HG03159 (cell line): ENCODE data around the gene BHLHE41.

Source experiments
- ATAC-seq: cut with Tn5 transposase; IDR thresholded peaks from one replicate; pipeline ENCODE4 v1.9.1; 2021; ENCODE audit warnings: mild to moderate bottlenecking, moderate library complexity; ENCODE audit not compliant: unreplicated experiment

BHLHE41 gene

GRCh38 chr12:26116829-26117715, 7.8 kb downstream of the BHLHE41 start:
- ATAC-seq = no peak

- ATAC-seq = no peak
Observed at GRCh38 chr12:26114720-26115401, 10.0 kb downstream of the BHLHE41 start.

- peak; percentile 70 for ATAC-seq
Observed at GRCh38 chr12:26113853-26114719, 10.8 kb downstream of the BHLHE41 start.

GRCh38 chr12:26113181-26113654, 11.6 kb downstream of the BHLHE41 start:
- ATAC-seq = no peak

- ATAC-seq = no peak
Observed at GRCh38 chr12:26112703-26113147, 12.1 kb downstream of the BHLHE41 start.

GRCh38 chr12:26112232-26112631, 12.6 kb downstream of the BHLHE41 start:
- ATAC-seq = no peak

GRCh38 chr12:26109343-26109881, 15.4 kb downstream of the BHLHE41 start:
- no peak for ATAC-seq

- ATAC-seq = no peak
Observed at GRCh38 chr12:26108915-26109314, 15.9 kb downstream of the BHLHE41 start.

- no peak for ATAC-seq
Observed at GRCh38 chr12:26106347-26106746, 18.5 kb downstream of the BHLHE41 start.

- ATAC-seq = no peak
Observed at GRCh38 chr12:26102953-26103352, 21.9 kb downstream of the BHLHE41 start.

- ATAC-seq = no peak
Observed at GRCh38 chr12:26101763-26102162, 23.1 kb downstream of the BHLHE41 start.

GRCh38 chr12:26101350-26101734, 23.5 kb downstream of the BHLHE41 start:
- ATAC-seq = no peak

- no peak for ATAC-seq
Observed at GRCh38 chr12:26100666-26101349, 24.0 kb downstream of the BHLHE41 start.

GRCh38 chr12:26097046-26097878, 27.6 kb downstream of the BHLHE41 start:
- ATAC-seq = peak; percentile 54

GRCh38 chr12:26096036-26096435, 28.8 kb downstream of the BHLHE41 start:
- ATAC-seq = no peak

- ATAC-seq = no peak
Observed at GRCh38 chr12:26095186-26095585, 29.7 kb downstream of the BHLHE41 start.

GRCh38 chr12:26092346-26093105, 32.3 kb downstream of the BHLHE41 start:
- ATAC-seq = no peak

- no peak for ATAC-seq
Observed at GRCh38 chr12:26091822-26092221, 33.0 kb downstream of the BHLHE41 start.
